GM10847 (cell line): ENCODE results near the gene MTARC1.

Experiments
- POLR2A ChIP-seq: IDR thresholded peaks from 2 replicates; pipeline ENCODE4 v1.6.1; 2011; ENCODE audit not compliant: insufficient read length; ENCODE audit errors: extremely low read depth

Gene MTARC1

DNA sequence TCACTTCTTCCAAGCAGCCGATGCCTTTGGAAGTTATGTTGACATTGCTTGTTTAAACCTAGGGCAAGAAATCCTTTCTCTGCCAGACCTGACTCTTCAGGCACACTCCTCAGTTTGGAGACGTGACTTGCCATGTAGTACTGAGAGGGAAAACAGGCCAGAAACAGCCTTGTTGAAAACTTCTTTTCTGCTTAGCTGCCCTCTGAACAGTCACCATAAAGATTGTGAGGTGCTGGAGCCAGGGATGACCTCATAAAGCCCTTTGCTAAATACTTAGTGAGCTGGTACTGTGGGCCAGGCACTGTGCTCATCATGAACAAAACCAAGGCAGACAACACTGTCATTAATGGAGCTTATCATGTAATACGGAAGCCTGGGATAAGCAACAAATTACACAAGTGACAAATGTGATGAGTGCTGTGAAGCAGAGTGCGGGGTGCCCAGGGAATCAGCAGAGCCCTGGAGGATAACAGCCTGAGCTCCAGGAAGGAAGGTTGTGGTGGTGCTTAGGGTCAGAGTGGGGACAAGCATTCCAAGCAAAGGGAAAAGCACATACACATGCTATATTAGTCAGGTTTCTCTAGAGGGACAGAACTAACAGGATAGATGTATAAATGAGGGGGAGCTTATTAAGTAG, 42.4 kb downstream of the MTARC1 start:
- TF ChIP-seq POLR2A = no peak

DNA sequence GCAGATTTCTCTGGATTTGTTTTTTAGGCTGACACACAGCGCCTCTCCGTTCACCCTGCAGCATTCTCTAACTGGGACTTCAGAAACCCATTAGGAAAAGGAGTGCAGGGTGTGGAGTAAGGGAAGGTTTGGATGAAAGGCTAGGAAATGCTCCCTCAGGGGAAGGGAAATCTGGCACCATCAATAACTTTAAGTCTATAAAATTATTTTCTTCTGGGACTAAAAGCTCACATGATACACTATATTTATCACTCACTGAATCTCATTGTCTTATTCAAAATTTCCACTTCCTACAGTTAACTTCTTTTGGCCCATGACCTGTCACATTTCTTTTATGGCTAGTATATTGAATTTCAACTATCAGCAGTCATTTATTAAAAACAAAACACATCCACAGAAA, 46.7 kb downstream of the MTARC1 start:
- TF ChIP-seq POLR2A = no peak

DNA sequence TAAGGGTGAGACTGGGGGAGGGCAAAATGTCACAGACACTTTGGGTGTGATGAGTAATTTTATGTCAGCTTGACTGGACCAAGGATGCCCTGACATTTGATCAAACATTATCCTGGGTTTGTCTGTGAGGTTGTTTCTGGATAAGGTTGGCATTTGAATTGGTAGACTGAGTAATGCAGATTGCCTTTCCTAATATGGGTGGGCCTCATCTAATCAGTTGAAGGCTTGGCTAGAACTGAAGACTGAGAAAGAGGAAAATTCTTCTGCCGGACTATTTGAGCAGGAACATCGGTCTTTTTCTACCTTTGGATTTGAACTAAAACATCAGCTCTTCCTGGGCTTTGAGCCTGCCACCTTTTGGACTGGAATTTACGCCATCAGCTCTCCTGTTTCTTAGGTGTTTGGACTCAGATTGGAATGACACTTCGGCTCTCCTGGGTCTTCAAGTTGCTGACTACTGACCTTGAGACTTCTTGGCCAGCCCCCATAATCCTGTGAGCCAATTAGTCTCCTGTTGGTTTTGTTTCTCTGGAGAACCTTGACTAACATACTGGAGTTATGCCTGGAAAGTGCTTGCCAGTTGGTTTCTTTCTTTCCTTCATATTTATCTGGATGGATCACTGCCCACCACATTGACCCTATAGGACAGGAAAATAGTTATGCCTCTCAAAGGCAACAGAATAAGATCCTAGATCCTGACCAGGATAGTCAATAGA, 47.6 kb downstream of the MTARC1 start:
- no peak for TF ChIP-seq POLR2A
